ENCODE data around the gene YWHAG. TPM values are rescaled to one million over a fixed set of nuclear protein-coding genes. Genes with fewer than 3 reads are reported as not detected.

YWHAG gene
- total and polyA plus RNA-seq, 9 of the 15 experiments (the other 6 are each of a cell fraction or from before 2014, with no cell fraction given): 30.4 to 246 (median 94.5) TPM

GRCh38 chr7:76303202-76304147 lies 55.3 kb downstream of the YWHAG start (continued):
- no peak for TF ChIP-seq CHAMP1 (IDR thresholded peaks at IDR 0.05)
- no peak for TF ChIP-seq HOMEZ (CRISPR knock-in tag; IDR thresholded peaks at IDR 0.05)
- TF ChIP-seq ARID2 (IDR thresholded peaks at IDR 0.05): no peak
- TF ChIP-seq RREB1 (CRISPR knock-in tag; IDR thresholded peaks at IDR 0.05): no peak
- TF ChIP-seq ELF4 (CRISPR knock-in tag; IDR thresholded peaks at IDR 0.05): no peak
- peak; percentile 61; the same call in 1 of the 2 replicates for TF ChIP-seq ZNF511 (CRISPR knock-in tag; IDR thresholded peaks at IDR 0.05)
- peak; percentile 59 for TF ChIP-seq TAF1 (IDR thresholded peaks at IDR 0.05; ENCODE audit: control insufficient read depth, extremely low read depth, insufficient read depth, low read length, severe bottlenecking)
- TF ChIP-seq NFYB (IDR thresholded peaks at IDR 0.05; ENCODE audit: extremely low read depth, insufficient read length): no peak
- TF ChIP-seq ARID3A (IDR thresholded peaks at IDR 0.05; ENCODE audit: borderline replicate concordance, low read depth, low read length): 0 out of 2 replicates have a peak, but pooled peaks have one; percentile 28
